K562 (cell line): ENCODE results near the gene TENT4B. TPM values are rescaled to one million over a fixed set of nuclear protein-coding genes. Genes with fewer than 3 reads are reported as not detected.

Source experiments
- ATAC-seq: fragments of 200-7000 bp; cut with Tn5 transposase; 3 replicates; pipeline ENCODE4 v1.9.1; 2020; ENCODE audit warnings: moderate library complexity
- BruUV-seq: library from RNA; stranded (reverse); fragments of 400-500 nt; replicated peaks from 2 replicates; lab custom pipeline; 2021; lab: Mats Ljungman, UMichigan
- CTCF ChIA-PET: fragments of 300-600 bp; formaldehyde crosslinking; extraction: SDS; loops from one replicate; lab custom pipeline; 2021; ENCODE audit warnings: low intra/inter-chr PET ratio; lab: Yijun Ruan, JAX
- POLR2A ChIA-PET: fragments of 300-600, 350-650 bp; sonication (Branson Sonifier 250); formaldehyde crosslinking; extraction: SDS; loops from one replicate; lab custom pipeline; 2021; ENCODE audit warnings: antibody characterized with exemption, inconsistent platforms; lab: Yijun Ruan, JAX
- DNase-seq, 4 experiments: peaks; one replicate each; pipeline versions ENCODE4 v3.0.0 to v3.0.0-alpha.2; 2011 to 2018; ENCODE audit warnings: low spot score in 3 of 4, mixed read lengths in 3 of 4; ENCODE audit errors: extremely low read depth in 1 of 4
- FAIRE-seq: peaks from 2 replicates; lab custom pipeline; 2011; peaks lifted over from hg19 to GRCh38; lab: Jason Lieb, UNC
- H2AFZ ChIP-seq: 2 replicates; pipeline ENCODE4 v1.6.0; 2011; ENCODE audit warnings: low read depth, low read length, control low read depth, inconsistent platforms
- H3K27ac ChIP-seq: fragments of 200-600 bp; 3 replicates; pipeline ENCODE4 v1.8.0; 2011; ENCODE audit warnings: low read depth, mild to moderate bottlenecking, control low read depth, inconsistent platforms, low read length, moderate library complexity, mixed read lengths; ENCODE audit errors: extremely low read depth
- H3K27me3 ChIP-seq, 2 experiments: fragments of 300-600 bp in 1 of 2; 2 replicates in 1 of 2; 3 replicates in 1 of 2; pipeline versions ENCODE4 v1.6.0 to v1.8.0; 2011; ENCODE audit warnings: inconsistent platforms in 2 of 2, low read length in 2 of 2, mild to moderate bottlenecking in 1 of 2, mixed read lengths in 1 of 2, moderate library complexity in 1 of 2; ENCODE audit not compliant: control insufficient read depth in 2 of 2, insufficient read depth in 2 of 2
- H3K36me3 ChIP-seq: fragments of 300-600 bp; 3 replicates; pipeline ENCODE4 v1.8.0; 2011; ENCODE audit warnings: mild to moderate bottlenecking, low read length, inconsistent platforms; ENCODE audit not compliant: control insufficient read depth, insufficient read depth
- H3K4me1 ChIP-seq, 2 experiments: fragments of 200-600 bp in 1 of 2; replicated peaks in 1 of 2; 2 replicates in 1 of 2; 3 replicates in 1 of 2; pipeline versions ENCODE4 v1.5.1 to v1.8.0; 2011; ENCODE audit warnings: inconsistent platforms in 2 of 2, low read length in 2 of 2, mild to moderate bottlenecking in 1 of 2, mixed read lengths in 1 of 2, moderate library complexity in 1 of 2; ENCODE audit not compliant: control insufficient read depth in 2 of 2, insufficient read depth in 2 of 2
- H3K4me2 ChIP-seq: 2 replicates; pipeline ENCODE4 v1.6.1; 2011; ENCODE audit warnings: low read length, control low read depth, inconsistent platforms, mixed read lengths; ENCODE audit not compliant: insufficient read depth
- H3K4me3 ChIP-seq: fragments of 200-600 bp; sonication (generic), shearing (Covaris generic); 2 replicates; pipeline ENCODE4 v1.5.1; 2016; ENCODE audit warnings: control low read depth, inconsistent platforms
- H3K79me2 ChIP-seq: fragments of 200-600 bp; 3 replicates; pipeline ENCODE4 v1.8.0; 2011; ENCODE audit warnings: low read length, inconsistent platforms; ENCODE audit not compliant: control insufficient read depth, insufficient read depth
- H3K9ac ChIP-seq, 2 experiments: 2 replicates each; pipeline versions ENCODE4 v1.6.0 to v1.6.1; 2011; ENCODE audit warnings: low read depth in 2 of 2, low read length in 2 of 2, control low read depth in 1 of 2, inconsistent platforms in 1 of 2, mild to moderate bottlenecking in 1 of 2, mixed read lengths in 1 of 2; ENCODE audit not compliant: insufficient read depth in 1 of 2
- H3K9me1 ChIP-seq: one replicate; pipeline ENCODE4 v1.6.0; 2011; ENCODE audit warnings: inconsistent platforms, mild to moderate bottlenecking, low read length, moderate library complexity; ENCODE audit not compliant: control insufficient read depth, insufficient read depth
- H3K9me3 ChIP-seq: replicated peaks from 2 replicates; pipeline ENCODE4 v1.5.1; 2011; ENCODE audit warnings: low read depth, low read length, inconsistent platforms; ENCODE audit not compliant: control insufficient read depth, insufficient read depth
- H4K20me1 ChIP-seq: replicated peaks from 2 replicates; pipeline ENCODE4 v1.6.1; 2011; ENCODE audit warnings: low read length, inconsistent platforms, mixed read lengths; ENCODE audit not compliant: control insufficient read depth, insufficient read depth
- DIDO1 ChIP-seq: fragments of 450-650 bp; IDR thresholded peaks from 2 replicates; pipeline ENCODE4 v1.6.1; 2016; ENCODE audit warnings: low read depth, missing biosample characterization, missing genetic modification characterization
- DMBX1 ChIP-seq: fragments of 250-450 bp; sonication (Bioruptor Pico); IDR thresholded peaks from 2 replicates; pipeline ENCODE4 v1.8.0; 2022; ENCODE audit warnings: inconsistent platforms, mild to moderate bottlenecking, moderate library complexity, borderline replicate concordance
- GABPB2 ChIP-seq: fragments of 250-450 bp; sonication (Bioruptor Pico); conservative IDR thresholded peaks from 2 replicates; pipeline ENCODE4 v1.5.1; 2021; ENCODE audit warnings: mild to moderate bottlenecking
- HDAC6 ChIP-seq: IDR thresholded peaks from 2 replicates; pipeline ENCODE4 v1.6.1; 2012; ENCODE audit warnings: low read depth, mild to moderate bottlenecking, control low read depth, inconsistent platforms, low read length, moderate library complexity
- MAFF ChIP-seq: IDR thresholded peaks from 2 replicates; pipeline ENCODE4 v1.6.1; 2012; ENCODE audit warnings: low read length, improper control_type of control experiment
- NFXL1 ChIP-seq: fragments of 450-650 bp; formaldehyde crosslinking; IDR thresholded peaks from 2 replicates; pipeline ENCODE4 v1.4.0; 2021; ENCODE audit warnings: mild to moderate bottlenecking
- NR2F6 ChIP-seq: fragments of 450-650 bp; formaldehyde crosslinking; IDR thresholded peaks from 2 replicates; pipeline ENCODE4 v1.4.0; 2020; ENCODE audit warnings: mild to moderate bottlenecking
- ZNF232 ChIP-seq: sonication (generic); formaldehyde crosslinking; IDR thresholded peaks from 2 replicates; pipeline ENCODE4 v1.8.0; 2022; ENCODE audit warnings: mild to moderate bottlenecking, missing genetic modification reagents
- ZZZ3 ChIP-seq: fragments of 450-650 bp; IDR thresholded peaks from 2 replicates; pipeline ENCODE4 v1.6.1; 2016; ENCODE audit warnings: antibody characterized with exemption, mild to moderate bottlenecking, moderate library complexity
- WGBS: fragments of 100-300 bp; shearing (Covaris generic); methylation state at CpG from one replicate; pipeline ENCODE4 v1.1.6; 2016; ENCODE audit warnings: low coverage, mixed read lengths; ENCODE audit not compliant: insufficient coverage; ENCODE audit errors: missing lambda C conversion rate; 5-methylcytosine and 5-hydroxymethylcytosine counted together
- in situ Hi-C: fragments of 300-500 bp; cut with MboI; formaldehyde crosslinking; loops from 4 replicates; pipeline ENCODE4 v1.15.0; 2018; ENCODE audit warnings: inconsistent platforms, mixed read lengths
- intact Hi-C: fragments of 100-400 bp; cut with micrococcal nuclease; formaldehyde crosslinking; loops from 2 replicates; pipeline ENCODE4 v1.14.2; 2022
- polyA plus RNA-seq, 8 experiments: library from polyadenylated mRNA; depleted of rRNA in 4 of 8; stranded (reverse) in 5 of 8; unstranded in 3 of 8; fragments of >200 nt; fragmentation: Nextera tagmentation in 2 of 8; fragmentation: Illumina TruSeq in 1 of 8; extraction: Ambion mirVana in 2 of 8; extraction: Trizol in 1 of 8; gene quantifications; 2 replicates each; pipeline versions ENCODE4 v1.2.1 to v1.2.3, GENCODE V29; 2011 to 2014; ENCODE audit warnings: inconsistent platforms in 1 of 8, missing spikeins in 1 of 8
- total RNA-seq, 7 experiments: library from RNA; depleted of rRNA in 6 of 7; stranded (reverse); fragments of >200 nt in 6 of 7; fragmentation: Illumina TruSeq in 2 of 7; extraction: Trizol in 2 of 7; gene quantifications; 2 replicates each; pipeline versions ENCODE4 v1.2.1 to v1.2.3, GENCODE V29; 2011 to 2021; ENCODE audit warnings: low replicate concordance in 1 of 7
- TF ChIP-seq, protein P1 (sequence below): sonication (generic); formaldehyde crosslinking; IDR thresholded peaks from 2 replicates; pipeline ENCODE4 v1.8.1; 2023; ENCODE audit warnings: mild to moderate bottlenecking, missing genetic modification reagents
- TF ChIP-seq, protein P2 (sequence below): fragments of 450-650 bp; formaldehyde crosslinking; IDR thresholded peaks from 2 replicates; pipeline ENCODE4 v1.4.0; 2020; ENCODE audit warnings: mild to moderate bottlenecking, moderate library complexity
- TF ChIP-seq, protein P3 (sequence below): fragments of 250-450 bp; sonication (Bioruptor Pico); IDR thresholded peaks from 2 replicates; pipeline ENCODE4 v1.5.1; 2021; ENCODE audit warnings: mild to moderate bottlenecking

Gene TENT4B
- total and polyA plus RNA-seq, 9 of the 15 experiments (the other 6 are each of a cell fraction or from before 2014, with no cell fraction given) = 5.2 to 8.4 (median 7.0) TPM

DNA sequence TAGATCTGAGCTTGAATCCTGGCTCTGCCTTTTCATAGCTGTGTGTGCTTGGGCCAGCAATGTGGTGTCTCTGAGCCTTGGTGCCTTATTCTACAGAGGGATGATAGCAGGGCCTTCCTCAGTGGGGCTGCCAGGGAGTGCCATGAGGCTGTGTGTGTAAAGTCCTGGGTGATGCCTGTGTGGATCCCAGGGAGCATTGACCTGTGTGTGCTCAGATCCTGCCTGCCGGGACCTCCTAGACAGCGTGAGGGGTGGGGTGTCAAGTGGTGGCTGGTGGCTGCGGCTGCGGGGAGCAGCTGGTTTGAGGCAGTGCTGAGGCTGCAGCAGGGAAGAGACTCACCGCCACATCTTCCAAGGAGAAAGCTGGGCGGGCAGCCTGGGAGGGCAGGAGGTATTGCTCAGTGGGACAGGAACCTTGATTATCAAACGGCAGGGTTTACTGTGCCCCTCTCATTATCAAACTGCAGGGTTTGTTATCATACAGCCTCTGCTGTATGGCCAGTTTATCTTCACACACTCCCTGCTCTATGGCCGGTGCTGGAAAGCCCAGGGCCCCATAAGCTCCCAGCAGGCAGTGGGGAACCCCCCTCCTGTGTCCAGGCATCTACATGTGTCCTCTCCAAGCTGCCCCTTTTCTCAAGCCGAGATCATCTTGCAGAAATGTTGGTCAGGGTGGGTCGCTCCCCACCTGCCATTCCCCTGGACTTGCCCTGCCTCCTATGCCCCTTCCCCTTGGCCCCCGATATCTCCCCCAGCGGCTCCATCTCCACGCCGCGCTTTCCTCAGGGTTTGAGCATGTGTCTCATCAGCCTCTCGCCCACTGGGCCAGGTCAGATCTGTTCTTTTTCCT lies 110.2 kb downstream of the TENT4B start (continued):
- TF ChIP-seq GABPB2 (CRISPR knock-in tag) = no peak
- TF ChIP-seq, protein P1, sequence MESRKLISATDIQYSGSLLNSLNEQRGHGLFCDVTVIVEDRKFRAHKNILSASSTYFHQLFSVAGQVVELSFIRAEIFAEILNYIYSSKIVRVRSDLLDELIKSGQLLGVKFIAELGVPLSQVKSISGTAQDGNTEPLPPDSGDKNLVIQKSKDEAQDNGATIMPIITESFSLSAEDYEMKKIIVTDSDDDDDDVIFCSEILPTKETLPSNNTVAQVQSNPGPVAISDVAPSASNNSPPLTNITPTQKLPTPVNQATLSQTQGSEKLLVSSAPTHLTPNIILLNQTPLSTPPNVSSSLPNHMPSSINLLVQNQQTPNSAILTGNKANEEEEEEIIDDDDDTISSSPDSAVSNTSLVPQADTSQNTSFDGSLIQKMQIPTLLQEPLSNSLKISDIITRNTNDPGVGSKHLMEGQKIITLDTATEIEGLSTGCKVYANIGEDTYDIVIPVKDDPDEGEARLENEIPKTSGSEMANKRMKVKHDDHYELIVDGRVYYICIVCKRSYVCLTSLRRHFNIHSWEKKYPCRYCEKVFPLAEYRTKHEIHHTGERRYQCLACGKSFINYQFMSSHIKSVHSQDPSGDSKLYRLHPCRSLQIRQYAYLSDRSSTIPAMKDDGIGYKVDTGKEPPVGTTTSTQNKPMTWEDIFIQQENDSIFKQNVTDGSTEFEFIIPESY (CRISPR knock-in tag) = no peak

DNA sequence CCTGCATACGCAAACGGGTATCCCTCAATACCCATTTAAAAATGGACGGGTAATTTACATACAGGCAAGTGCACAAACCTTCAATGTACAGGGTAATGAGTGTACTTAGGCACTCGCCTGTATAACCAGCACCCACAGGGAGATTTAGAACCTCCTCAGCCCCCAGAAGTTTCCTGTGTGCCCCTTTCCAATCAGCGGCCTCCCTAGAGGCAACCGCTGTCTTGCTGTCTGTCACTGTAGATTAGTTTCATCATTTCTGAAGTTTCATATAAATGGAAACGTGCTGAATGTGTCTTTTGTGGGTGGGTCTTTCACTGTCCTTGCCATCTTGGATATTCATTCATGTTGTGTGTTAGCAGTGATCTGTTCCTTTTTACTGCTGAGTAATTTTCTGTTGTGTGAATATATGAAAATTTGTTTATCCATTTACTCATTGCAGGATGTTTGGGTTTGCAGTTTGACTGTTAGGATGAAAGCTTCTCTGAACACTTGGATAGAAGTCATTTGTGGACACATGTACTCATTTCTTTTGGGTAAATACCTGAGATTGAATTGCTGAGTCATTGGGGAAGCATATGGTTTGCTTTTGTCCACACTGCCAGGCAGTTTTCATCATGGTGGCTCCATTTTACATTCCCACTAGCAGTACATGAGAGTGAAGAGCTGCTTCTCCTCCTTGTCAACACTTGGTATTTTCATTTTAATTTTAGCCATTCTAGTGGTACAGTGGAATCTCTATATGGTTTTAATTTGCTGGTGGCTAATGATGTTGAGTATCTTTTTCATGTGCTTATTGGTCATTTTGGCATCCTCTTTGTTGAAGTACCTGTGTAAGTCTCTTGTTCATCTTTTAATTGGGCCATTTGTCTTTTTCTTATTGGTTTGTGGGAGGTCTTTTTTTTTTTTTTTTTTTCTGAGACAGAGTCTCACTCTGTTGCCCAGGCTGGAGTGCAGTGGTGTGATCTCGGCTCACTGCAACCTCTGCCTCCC lies 111.1 kb downstream of the TENT4B start:
- Histone ChIP-seq H3K9me1 (no peaks in the 10 kb centered on the region), H3K27me3 (no peaks in the 10 kb centered on the region), H2AFZ (peak overlapping the region; percentile 85), H3K36me3 (peaks cover 3% of the 10 kb centered on the region; the same call in 1 of the 3 replicates), H3K79me2 (peaks cover 82% of the 10 kb centered on the region), H3K4me2 (peak overlapping the region; percentile 80), H3K9ac (peak overlapping the region; percentile 80 to 85; a peak in 3 of 4 replicates), H3K27ac (peak overlapping the region; percentile 91), H3K4me1 (peaks cover 67 to 82% of the 10 kb centered on the region in 2 experiments), H3K4me3 (peak overlapping the region; percentile 21; the same call in 1 of the 2 replicates), H4K20me1 (no peaks in the 10 kb centered on the region), H3K9me3 (no peaks in the 10 kb centered on the region)
- intact Hi-C loops (no loop called here), in situ Hi-C loops (loop anchor here (25.0 kb wide), 1 partner anchor 1652 kb away; the partner anchor contains the start of gene N4BP1)
- 7% methylated on average over 7 of the region's 8 CpGs for WGBS
- no TSS peak for BruUV-seq
- DNase-seq (peak in 1 of 4 experiments; percentile 56), FAIRE-seq (no peak), ATAC-seq (peak; percentile 4; the same call in 2 of the 3 replicates)
- POLR2A ChIA-PET = interaction anchor here (0.6 to 3.8 kb wide), 4 partner anchors 9 to 14 kb away, joined by 4 to 34 read pairs (median 18); no protein-coding TSS in a partner anchor
- CTCF ChIA-PET = interaction anchor here (0.7 kb wide), 1 partner anchor 94 kb away, joined by 4 read pairs; no protein-coding TSS in a partner anchor
- peak; percentile 74; the same call in 1 of the 2 replicates for TF ChIP-seq NFXL1
- no peak for TF ChIP-seq HDAC6
- TF ChIP-seq, protein P2, sequence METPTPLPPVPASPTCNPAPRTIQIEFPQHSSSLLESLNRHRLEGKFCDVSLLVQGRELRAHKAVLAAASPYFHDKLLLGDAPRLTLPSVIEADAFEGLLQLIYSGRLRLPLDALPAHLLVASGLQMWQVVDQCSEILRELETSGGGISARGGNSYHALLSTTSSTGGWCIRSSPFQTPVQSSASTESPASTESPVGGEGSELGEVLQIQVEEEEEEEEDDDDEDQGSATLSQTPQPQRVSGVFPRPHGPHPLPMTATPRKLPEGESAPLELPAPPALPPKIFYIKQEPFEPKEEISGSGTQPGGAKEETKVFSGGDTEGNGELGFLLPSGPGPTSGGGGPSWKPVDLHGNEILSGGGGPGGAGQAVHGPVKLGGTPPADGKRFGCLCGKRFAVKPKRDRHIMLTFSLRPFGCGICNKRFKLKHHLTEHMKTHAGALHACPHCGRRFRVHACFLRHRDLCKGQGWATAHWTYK (CRISPR knock-in tag) = 0 out of 2 replicates have a peak, but pooled peaks have one; percentile 32
- TF ChIP-seq NR2F6 (CRISPR knock-in tag) = no peak
- TF ChIP-seq ZNF232 = no peak
- TF ChIP-seq MAFF = peak; percentile 90
- TF ChIP-seq ZZZ3 = no peak
- peak; percentile 65; the same call in 1 of the 2 replicates for TF ChIP-seq DMBX1 (CRISPR knock-in tag)
- no peak for TF ChIP-seq DIDO1
- TF ChIP-seq, protein P3, sequence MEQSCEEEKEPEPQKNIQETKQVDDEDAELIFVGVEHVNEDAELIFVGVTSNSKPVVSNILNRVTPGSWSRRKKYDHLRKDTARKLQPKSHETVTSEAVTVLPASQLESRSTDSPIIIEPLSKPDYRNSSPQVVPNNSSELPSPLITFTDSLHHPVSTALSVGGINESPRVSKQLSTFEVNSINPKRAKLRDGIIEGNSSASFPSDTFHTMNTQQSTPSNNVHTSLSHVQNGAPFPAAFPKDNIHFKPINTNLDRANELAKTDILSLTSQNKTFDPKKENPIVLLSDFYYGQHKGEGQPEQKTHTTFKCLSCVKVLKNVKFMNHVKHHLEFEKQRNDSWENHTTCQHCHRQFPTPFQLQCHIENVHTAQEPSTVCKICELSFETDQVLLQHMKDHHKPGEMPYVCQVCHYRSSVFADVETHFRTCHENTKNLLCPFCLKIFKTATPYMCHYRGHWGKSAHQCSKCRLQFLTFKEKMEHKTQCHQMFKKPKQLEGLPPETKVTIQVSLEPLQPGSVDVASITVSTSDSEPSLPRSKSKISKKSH (CRISPR knock-in tag) = no peak
